Activated CD8-positive, alpha-beta T cell treated with anti-CD3 and anti-CD28 coated beads for 36 hours (primary cell): ENCODE data around the gene CD86. TPM values are rescaled to one million over a fixed set of nuclear protein-coding genes. Genes with fewer than 3 reads are reported as not detected.

Experiments used
- ATAC-seq: fragments of 200-7000 bp; cut with Tn5 transposase; one replicate; pipeline ENCODE4 v1.10.0; 2021; ENCODE audit warnings: mild to moderate bottlenecking, moderate library complexity
- CTCF ChIA-PET: fragments of 350-600 bp; sonication (Branson Sonifier 250); formaldehyde crosslinking; loops from one replicate; lab custom pipeline; 2021; ENCODE audit warnings: antibody characterized with exemption; lab: Charles Lee
- POLR2A ChIA-PET: fragments of 350-600 bp; sonication (Branson Sonifier 250); formaldehyde crosslinking; loops from one replicate; lab custom pipeline; 2021; ENCODE audit warnings: antibody characterized with exemption; lab: Charles Lee
- DNase-seq: peaks from one replicate; pipeline ENCODE4 v3.0.0-alpha.2; 2020
- H3K27ac Mint-ChIP-seq: one replicate; pipeline ENCODE4 v1.8.0; 2021; ENCODE audit warnings: mild to moderate bottlenecking, mixed read lengths
- H3K27me3 Mint-ChIP-seq: one replicate; pipeline ENCODE4 v1.8.0; 2021; ENCODE audit warnings: mixed read lengths
- H3K36me3 Mint-ChIP-seq: one replicate; pipeline ENCODE4 v1.8.0; 2021; ENCODE audit warnings: low read depth, mixed read lengths
- H3K4me1 Mint-ChIP-seq: one replicate; pipeline ENCODE4 v1.8.0; 2021; ENCODE audit warnings: low read depth, mixed read lengths
- H3K4me3 Mint-ChIP-seq: one replicate; pipeline ENCODE4 v1.8.0; 2021; ENCODE audit warnings: mild to moderate bottlenecking, moderate library complexity, mixed read lengths
- H3K9me3 Mint-ChIP-seq: one replicate; pipeline ENCODE4 v1.8.0; 2021; ENCODE audit warnings: mixed read lengths
- intact Hi-C: fragments of 100-400 bp; cut with micrococcal nuclease; formaldehyde crosslinking; loops from one replicate; pipeline ENCODE4 v1.10.0; 2022
- total RNA-seq, 2 experiments: library from RNA; stranded (reverse); gene quantifications; one replicate each; pipeline ENCODE4 v1.2.3, GENCODE V29; 2021
- TF ChIP-seq, protein P1 (sequence below): fragments of 200-600 bp; IDR thresholded peaks from one replicate; pipeline ENCODE4 v1.8.0; 2022; ENCODE audit warnings: antibody characterized with exemption, mild to moderate bottlenecking

The CD86 gene
- total RNA-seq, 2 experiments from 2014 or later = 0.43 to 0.52 TPM

DNA sequence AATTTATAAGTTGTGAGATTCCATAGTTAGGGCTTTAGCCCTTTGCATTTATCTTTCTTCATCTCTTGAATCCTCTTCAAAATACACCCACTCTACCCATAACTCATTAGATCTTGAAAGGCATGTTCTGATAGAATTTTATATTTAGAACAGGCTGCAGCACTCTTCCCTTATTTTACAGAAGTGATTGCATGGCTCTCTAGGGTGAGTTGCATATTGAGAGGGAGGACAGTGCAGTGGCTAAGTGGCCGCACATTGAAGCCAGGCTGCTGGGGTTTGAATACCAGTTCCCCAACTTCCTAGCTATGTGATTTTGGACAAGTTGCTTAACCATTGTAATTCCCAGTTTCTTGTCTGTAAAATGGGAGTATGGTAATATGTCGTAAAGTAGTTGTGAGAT is 2.5 kb downstream of the CD86 start:
- CTCF ChIA-PET = no interaction called here
- H3K9me3 Mint-ChIP-seq = no peaks in the 10 kb centered on the region
- TF ChIP-seq, protein P1, sequence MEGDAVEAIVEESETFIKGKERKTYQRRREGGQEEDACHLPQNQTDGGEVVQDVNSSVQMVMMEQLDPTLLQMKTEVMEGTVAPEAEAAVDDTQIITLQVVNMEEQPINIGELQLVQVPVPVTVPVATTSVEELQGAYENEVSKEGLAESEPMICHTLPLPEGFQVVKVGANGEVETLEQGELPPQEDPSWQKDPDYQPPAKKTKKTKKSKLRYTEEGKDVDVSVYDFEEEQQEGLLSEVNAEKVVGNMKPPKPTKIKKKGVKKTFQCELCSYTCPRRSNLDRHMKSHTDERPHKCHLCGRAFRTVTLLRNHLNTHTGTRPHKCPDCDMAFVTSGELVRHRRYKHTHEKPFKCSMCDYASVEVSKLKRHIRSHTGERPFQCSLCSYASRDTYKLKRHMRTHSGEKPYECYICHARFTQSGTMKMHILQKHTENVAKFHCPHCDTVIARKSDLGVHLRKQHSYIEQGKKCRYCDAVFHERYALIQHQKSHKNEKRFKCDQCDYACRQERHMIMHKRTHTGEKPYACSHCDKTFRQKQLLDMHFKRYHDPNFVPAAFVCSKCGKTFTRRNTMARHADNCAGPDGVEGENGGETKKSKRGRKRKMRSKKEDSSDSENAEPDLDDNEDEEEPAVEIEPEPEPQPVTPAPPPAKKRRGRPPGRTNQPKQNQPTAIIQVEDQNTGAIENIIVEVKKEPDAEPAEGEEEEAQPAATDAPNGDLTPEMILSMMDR = no peak
- no peak for ATAC-seq
- H3K36me3 Mint-ChIP-seq = no peaks in the 10 kb centered on the region
- POLR2A ChIA-PET = no interaction called here
- no peak overlapping the region for H3K27ac Mint-ChIP-seq
- no peak for DNase-seq
- H3K27me3 Mint-ChIP-seq = peaks cover 19% of the 10 kb centered on the region
- H3K4me3 Mint-ChIP-seq = no peak overlapping the region
- intact Hi-C loops = no loop called here
- H3K4me1 Mint-ChIP-seq = no peaks in the 10 kb centered on the region

DNA sequence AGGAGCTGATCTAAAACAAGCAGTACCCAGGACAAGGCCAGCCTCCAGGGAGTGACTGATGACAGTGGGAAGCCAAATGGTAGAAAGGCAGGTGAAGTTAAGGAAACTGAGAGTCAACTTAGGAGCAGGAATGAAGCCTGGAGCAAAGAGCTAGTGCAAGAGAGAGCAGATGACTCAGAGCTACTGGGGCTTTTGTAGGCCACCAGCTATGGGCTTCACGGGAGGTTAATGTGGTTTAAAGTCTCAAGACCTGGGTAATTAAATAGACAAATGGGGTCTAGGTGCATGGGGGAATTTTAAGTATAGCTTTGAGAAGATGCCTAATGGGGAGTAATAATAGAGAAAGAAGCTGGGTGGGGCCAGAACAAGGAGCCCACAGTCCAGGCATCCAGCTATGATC is 3.1 kb downstream of the CD86 start:
- Mint-ChIP-seq H3K4me3 (no peak overlapping the region), H3K27me3 (peaks cover 19% of the 10 kb centered on the region), H3K9me3 (no peaks in the 10 kb centered on the region), H3K4me1 (no peaks in the 10 kb centered on the region), H3K36me3 (no peaks in the 10 kb centered on the region), H3K27ac (no peak overlapping the region)
- intact Hi-C loops = no loop called here
- TF ChIP-seq, protein P1 = no peak
- ChIA-PET CTCF (no interaction called here), POLR2A (no interaction called here)
- ATAC-seq (no peak), DNase-seq (no peak)

DNA sequence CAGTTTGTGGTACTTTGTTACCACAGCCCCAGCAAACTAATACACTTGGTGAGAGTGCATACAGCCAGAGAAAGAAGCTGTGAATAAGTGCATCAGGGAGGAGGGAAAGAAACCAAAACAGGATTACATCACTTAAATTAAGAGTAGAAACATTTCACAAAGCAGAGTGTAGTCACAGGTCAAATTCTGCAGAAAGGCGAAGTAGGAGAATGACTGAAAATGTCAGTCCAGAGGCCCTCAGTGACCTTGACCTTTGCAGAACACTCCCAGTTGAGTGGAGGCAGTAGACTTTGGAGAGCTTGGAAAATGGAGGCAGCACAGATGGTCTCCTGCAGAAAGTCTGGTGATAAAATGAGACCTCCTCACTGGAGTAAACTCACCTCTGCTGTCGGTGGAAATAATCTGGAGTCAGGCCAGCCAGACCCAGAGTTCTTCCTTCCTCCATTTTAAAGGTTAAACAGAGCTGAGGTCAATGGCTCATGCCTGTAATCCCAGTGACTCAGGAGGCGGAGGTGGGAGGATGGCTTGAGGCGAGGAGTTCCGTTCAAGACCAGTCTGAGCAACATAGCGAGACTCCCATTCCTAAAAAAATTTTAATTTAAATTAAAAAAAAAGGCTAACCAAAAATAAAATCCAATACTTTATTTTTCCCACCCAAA is 5.0 kb downstream of the CD86 start:
- Mint-ChIP-seq H3K27me3 (peaks cover 12% of the 10 kb centered on the region), H3K4me3 (no peak overlapping the region), H3K27ac (no peak overlapping the region), H3K4me1 (no peaks in the 10 kb centered on the region), H3K9me3 (no peaks in the 10 kb centered on the region), H3K36me3 (no peaks in the 10 kb centered on the region)
- CTCF ChIA-PET = no interaction called here
- intact Hi-C loops = no loop called here
- no peak for DNase-seq
- TF ChIP-seq, protein P1 = no peak
- no peak for ATAC-seq
- POLR2A ChIA-PET = no interaction called here

DNA sequence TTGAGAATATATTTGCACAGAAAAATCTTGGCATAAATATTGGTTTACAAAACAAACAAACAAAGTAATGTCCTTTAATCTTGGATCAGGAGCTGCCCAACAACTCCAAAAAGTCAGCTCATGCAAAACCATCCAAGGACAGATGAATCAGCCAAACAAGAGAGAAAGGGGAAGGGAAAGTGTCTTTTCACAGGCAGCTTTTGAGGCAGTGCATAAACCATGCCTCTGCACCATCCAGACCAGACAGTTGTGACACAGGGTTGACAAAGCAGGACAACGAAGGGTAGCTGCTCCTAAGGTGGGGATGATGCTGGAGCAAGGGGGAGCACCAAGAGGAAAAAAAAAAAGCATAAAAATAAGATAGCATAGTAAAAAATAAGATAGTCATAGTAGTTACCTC is 8.7 kb downstream of the CD86 start:
- H3K4me1 Mint-ChIP-seq = no peaks in the 10 kb centered on the region
- intact Hi-C loops = no loop called here
- no peaks in the 10 kb centered on the region for H3K36me3 Mint-ChIP-seq
- TF ChIP-seq, protein P1 = no peak
- CTCF ChIA-PET = interaction anchor here (1.9 kb wide), 1 partner anchor 37 kb away, joined by 6 read pairs; no protein-coding TSS in a partner anchor
- peaks cover 2% of the 10 kb centered on the region for H3K27me3 Mint-ChIP-seq
- ATAC-seq = no peak
- POLR2A ChIA-PET = no interaction called here
- H3K4me3 Mint-ChIP-seq = no peak overlapping the region
- no peaks in the 10 kb centered on the region for H3K9me3 Mint-ChIP-seq
- H3K27ac Mint-ChIP-seq = no peak overlapping the region
- no peak for DNase-seq

DNA sequence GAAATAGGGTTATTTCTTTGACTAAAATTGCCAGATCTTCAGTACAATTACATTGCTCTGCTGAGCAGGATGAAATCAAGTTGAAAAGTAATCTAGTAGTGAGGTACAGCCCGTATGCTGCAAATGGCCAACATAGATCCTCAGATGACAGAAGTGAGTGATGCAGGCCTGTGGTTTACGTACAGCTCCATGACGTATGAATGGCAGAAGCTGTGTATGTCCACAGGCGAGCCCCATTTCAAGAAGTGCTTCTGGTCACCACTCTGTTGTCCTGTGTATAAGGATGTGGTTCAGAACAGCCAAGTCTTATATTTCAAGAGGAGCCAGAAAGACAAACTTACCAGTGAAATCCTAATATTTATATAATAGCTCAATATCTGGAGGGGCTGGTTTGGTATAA is 9.2 kb downstream of the CD86 start:
- intact Hi-C loops = no loop called here
- Mint-ChIP-seq H3K4me3 (no peak overlapping the region), H3K27ac (no peak overlapping the region), H3K27me3 (no peaks in the 10 kb centered on the region), H3K9me3 (no peaks in the 10 kb centered on the region), H3K4me1 (no peaks in the 10 kb centered on the region), H3K36me3 (no peaks in the 10 kb centered on the region)
- DNase-seq (no peak), ATAC-seq (no peak)
- TF ChIP-seq, protein P1 = no peak
- CTCF ChIA-PET = interaction anchor here (1.7 to 1.9 kb wide), 2 partner anchors 37 to 235 kb away, joined by 6 to 8 read pairs; no protein-coding TSS in a partner anchor
- POLR2A ChIA-PET = no interaction called here
